Pons (tissue), 1 donor: Measurements from ENCODE around the gene AGMO.
"Not testable (repeated sequence)": the region's sequence is repeated elsewhere in the genome, so short reads cannot be mapped to it uniquely, and the experiment has no call there.

Experiments
- DNase-seq: peaks from one replicate; pipeline ENCODE4 v3.0.0-alpha.2; 2016; ENCODE audit warnings: low spot score

The AGMO gene

GRCh38 chr7:15559416-15559928 lies 2.3 kb downstream of the AGMO start:
- DNase-seq = no peak

GRCh38 chr7:15558756-15559155 lies 3.1 kb downstream of the AGMO start:
- no peak for DNase-seq

DNA sequence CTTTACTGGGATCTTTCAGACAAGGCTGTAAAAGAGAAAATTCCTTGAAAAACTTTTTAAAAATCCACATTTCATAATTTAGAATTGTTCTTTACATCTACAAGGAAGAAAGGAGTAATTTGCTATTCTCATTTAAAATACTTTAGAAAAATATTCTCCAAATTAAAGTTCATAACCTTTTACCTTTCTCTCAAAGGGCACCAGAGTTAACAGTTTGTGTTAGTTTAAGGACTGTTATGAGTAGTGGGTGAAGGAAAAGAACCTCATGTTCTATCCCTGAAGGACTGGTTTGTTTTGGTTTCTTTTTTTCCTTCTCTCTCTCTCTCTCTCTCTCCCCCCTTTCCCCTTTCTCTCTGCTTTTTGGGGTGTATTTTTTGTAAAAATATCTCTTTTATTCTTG lies 4.1 kb downstream of the AGMO start:
- no peak for DNase-seq

DNA sequence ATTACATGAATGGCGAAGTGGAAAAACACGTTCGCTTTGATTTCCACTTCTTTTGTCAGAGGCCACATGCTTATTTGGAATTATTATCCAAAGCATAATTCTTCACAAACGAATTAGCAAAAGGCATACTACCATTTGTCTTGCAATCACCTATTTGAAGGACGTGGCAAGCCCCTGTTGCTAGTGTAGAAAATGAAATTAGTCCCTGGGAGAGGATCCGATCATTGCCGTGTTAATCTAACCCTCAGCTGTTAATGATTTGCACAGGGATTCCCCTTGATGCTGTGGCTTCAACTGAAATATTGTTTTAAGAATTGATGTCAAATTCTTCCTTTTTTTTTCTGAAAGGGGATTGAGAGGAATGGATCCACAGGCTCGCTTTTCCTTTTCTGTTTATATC lies 4.6 kb downstream of the AGMO start:
- DNase-seq = no peak

DNA sequence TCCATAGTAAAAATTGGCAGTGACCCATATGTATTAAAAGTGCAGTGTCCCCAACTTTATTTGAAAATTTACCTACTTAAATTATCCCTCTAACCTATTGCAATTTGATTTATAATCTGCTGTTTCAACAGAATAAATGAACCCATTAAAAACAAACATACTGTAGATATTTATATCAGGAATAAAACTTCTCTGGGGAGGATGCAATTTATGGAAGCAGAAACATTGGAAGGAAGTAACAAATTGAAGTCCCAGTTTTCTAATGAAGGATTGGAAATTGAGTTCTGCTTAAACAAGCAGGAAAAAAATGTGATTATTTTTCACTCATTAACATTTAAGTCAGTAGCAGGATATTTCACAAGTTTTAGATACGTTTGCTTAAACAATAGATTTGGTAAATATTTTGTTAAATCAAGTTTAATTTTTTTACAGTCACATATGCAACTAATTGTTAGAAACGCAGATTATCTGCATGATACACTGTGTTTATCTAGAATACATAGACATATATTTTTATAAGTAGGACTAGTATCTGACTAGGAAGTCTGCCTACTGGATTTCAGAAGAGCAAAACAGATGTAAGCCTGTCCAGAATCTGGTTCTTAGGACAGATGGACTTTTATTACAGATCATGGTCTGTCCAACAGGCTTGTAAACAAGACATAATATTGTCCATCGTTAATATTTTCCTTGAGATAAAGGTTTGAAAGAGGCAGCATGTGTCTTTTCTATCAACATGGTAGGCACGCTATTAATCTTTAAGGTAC lies 5.3 kb downstream of the AGMO start:
- no peak for DNase-seq

GRCh38 chr7:15555381-15555859 lies 6.4 kb downstream of the AGMO start:
- DNase-seq = peak; percentile 58

GRCh38 chr7:15554744-15555143 lies 7.1 kb downstream of the AGMO start:
- no peak for DNase-seq

- no peak for DNase-seq
Measured at GRCh38 chr7:15554081-15554480, 7.7 kb downstream of the AGMO start.

DNA sequence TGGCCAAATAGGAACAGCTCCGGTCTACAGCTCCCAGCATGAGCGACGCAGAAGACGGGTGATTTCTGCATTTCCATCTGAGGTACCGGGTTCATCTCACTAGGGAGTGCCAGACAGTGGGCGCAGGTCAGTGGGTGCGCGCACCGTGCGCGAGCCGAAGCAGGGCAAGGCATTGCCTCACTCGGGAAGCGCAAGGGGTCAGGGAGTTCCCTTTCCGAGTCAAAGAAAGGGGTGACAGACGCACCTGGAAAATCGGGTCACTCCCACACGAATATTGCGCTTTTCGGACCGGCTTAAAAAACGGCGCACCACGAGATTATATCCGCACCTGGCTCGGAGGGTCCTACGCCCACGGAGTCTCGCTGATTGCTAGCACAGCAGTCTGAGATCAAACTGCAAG lies 14.5 kb downstream of the AGMO start:
- DNase-seq = not testable (repeated sequence)

DNA sequence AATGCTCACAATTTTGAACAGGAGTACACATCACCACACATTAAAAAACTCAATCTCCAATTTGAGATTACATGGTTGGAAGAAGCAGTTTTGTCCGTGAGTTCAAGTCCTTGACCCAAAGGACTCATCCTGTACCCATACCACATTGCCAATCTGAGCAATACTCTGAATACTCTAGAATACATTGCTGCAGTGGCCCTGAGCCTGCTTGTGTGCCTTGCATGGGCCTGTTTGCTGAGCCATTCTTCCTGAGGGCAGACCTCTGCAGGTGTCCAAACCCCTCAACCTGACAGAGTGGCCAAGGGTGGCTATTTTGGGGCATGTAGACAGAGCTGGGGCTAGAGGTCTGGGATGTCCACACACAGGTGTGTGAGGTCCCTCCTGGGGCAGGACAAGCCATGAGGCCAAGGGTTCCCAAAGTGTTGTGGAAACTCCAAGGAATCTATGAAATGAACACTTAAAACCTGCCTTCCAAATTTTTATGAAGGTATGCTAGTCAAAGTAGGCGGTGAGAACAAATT lies 15.5 kb downstream of the AGMO start:
- DNase-seq = no peak

DNA sequence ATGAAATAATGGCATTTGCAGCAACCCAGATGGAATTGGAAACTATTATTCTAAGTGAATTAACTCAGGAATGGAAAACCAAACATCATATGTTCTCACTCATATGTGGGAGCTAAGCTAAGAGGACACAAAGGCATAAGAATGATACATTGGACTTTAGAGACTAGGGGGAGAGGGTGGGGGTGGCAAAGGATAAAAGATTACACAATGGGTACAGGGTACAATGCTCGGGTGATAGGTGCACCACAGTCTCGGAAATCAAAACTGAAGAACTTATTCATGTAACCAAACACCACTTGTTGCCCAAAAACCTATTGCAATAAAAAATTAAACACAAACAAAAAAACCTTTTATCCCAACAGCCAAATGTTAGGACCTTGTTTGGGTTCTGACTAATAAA lies 17.8 kb downstream of the AGMO start:
- DNase-seq = no peak

DNA sequence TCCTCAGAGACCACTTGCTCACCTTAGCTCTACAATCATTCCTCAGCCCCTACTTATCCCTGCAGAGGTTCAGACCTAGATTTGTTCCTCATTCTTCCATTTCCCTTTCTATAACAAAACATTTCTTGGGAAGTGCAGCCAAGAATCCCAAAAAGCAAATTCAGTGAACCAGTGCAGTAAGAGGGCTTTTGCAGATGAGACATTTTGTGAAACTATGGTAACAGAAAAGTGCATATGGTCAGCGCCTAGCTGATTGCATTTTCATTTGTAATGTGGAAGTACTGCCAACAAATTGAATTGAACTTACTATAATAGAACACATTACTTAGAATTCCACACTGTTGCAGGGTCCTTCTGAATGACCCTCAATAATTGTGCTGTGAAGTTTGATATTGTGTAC lies 18.6 kb downstream of the AGMO start:
- DNase-seq = no peak

GRCh38 chr7:15527648-15528047 lies 34.2 kb downstream of the AGMO start:
- no peak for DNase-seq

DNA sequence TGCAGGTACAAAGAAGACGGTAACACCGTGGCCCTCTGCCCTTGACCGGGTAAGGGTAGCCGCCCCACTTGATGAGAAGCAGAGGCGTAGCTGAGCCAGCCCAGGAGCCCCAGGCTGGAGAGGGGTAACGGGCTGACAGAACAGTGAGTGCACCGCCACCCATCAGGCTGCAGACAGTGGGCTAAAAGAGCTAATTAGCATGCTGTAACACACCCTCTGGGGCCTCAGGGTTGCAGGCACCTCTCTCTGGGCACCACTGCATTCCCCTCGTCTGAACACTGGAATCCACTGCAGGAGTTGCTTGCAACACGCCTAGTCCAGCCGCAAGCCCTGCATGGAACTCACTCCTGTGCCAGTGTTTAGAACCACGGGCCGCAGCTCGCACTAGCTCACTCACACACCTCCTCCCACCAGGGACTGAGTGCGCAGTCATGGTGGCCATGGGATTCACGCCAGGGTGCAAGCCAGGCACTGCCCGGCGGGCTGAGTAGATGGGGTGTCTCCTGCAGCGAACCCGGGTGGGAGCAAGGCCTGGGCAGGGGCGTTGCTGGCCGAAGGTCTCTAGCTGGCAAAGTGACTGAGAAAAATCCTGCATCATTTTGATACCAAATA lies 36.1 kb downstream of the AGMO start:
- no peak for DNase-seq

DNA sequence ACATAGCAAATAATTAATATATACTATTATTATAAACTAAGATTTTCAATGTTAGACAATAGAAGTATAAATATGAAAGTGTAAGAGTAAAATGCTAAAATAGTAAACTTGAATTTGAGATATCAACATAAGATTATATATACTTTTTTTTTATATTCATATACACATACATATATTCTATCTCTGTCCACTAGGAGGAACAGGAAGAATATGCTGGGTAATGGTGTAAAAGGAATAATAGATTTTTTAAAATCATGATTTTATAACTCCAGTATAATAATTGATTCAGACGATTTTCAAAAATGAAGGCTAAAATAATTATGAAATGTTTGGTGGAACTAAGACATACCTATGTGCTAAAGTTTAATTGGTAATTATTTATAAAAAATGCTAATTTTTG lies 37.7 kb downstream of the AGMO start:
- no peak for DNase-seq

- not testable (repeated sequence) for DNase-seq
Measured at GRCh38 chr7:15517865-15518264, 44.0 kb downstream of the AGMO start.

DNA sequence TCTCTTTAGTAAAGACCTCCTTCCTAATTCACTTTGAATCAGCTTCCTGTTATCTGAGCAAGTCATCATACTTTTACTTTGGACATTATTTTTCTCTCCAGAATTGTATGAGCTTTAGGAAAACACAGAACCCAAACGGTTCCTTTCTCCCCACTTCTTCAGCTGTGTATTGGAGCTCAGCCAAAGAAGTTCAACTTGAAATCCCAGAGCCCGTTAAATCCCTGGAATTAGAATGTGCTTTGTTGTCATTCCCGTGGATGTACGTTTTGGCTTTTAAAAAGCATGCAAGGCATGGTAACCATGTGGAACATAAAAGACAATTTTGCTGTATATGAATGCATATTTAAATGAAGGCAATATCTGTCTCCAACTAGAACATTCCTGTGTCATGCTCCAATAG lies 46.6 kb downstream of the AGMO start:
- DNase-seq = no peak

DNA sequence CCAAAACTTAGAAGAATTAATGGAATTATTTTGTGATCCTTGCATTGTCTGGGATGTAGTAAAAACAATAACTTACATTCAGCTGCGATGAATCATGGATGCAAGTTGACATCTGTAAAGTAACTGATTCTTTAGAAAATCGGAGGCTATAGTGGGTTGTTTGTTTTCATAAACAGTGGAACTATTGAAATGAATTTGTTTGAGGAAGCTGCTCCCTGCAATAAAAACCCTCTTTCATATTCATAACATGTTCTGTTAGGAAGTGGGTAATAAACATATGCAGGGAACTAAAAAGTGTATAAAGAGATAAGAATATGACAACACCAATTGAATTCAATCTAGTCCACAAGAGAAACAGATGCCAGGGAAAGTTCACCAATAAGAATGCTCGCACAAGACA lies 53.6 kb downstream of the AGMO start:
- peak; percentile 87 for DNase-seq

- peak; percentile 25 for DNase-seq
Measured at GRCh38 chr7:15507708-15508107, 54.1 kb downstream of the AGMO start.

GRCh38 chr7:15507171-15507570 lies 54.6 kb downstream of the AGMO start:
- peak; percentile 25 for DNase-seq

DNA sequence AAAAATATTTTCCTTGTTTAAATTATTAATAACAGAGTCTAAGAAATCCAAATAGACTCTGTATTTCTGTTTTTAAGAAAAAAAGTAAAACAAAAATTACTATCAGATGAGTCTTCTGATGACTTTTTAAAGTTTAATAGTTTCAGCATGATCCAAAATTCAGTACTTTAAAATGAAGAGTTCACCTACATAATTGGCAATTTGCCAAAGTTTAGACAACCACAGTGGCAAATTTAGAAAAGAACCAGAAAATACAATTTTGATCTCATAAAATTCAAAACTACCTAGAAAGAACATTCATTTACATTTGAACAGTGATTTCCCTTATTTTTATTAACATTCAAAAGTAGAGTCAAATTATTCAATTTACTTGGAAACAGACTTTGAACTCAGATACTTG lies 56.1 kb downstream of the AGMO start:
- no peak for DNase-seq

- no peak for DNase-seq
Measured at GRCh38 chr7:15504351-15504750, 57.5 kb downstream of the AGMO start.

DNA sequence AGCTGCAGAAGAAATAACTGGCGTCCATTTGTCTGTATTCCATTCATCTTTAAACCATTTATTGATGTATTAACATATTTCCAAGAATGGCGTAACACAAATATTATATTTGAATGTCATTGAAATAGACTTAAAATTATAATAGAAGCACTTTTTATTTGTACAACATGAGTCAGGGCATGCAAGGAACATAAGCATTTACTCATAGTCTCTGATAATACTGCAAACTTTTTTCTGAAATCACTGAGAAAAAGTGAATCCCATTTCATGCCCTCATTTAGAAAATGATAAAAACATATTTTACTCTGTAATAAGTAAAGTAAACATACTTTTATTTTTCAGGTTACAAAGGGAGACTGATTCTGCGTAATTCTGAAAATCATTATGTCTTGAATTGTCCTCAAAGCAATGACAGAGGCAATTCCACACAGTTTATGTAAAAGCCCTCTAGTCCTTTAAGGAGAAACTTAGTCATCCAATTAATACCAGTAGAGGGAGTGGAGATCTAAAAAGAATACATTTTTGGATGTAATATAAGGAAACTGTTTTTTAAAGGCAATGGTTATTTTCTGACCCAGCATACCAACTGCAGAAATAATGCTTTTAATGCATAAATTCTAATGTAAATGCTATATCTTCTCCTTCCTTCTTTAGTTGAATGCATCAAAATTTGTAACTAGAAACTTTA lies 58.1 kb downstream of the AGMO start:
- no peak for DNase-seq
